ENCODE measurements around the gene POLR2J.
"Not testable (repeated sequence)": the region's sequence is repeated elsewhere in the genome, so short reads cannot be mapped to it uniquely, and the experiment has no call there.

Gene POLR2J

GRCh38 chr7:102494026-102494425, 15.3 kb upstream of the POLR2J start:
- H3K36me3 ChIP-seq (ENCODE audit: insufficient read depth, low read length); H2AFZ ChIP-seq (ENCODE audit: low read length, unreplicated experiment); H3K27me3 ChIP-seq (ENCODE audit: insufficient read depth, low read length); H3K4me3 ChIP-seq (ENCODE audit: low read depth, low read length); H3K27ac ChIP-seq (ENCODE audit: low read depth, low read length); H3K79me2 ChIP-seq (ENCODE audit: control insufficient read depth, insufficient read depth, low read length, unreplicated experiment); H3K4me1 ChIP-seq (ENCODE audit: control insufficient read depth, insufficient read depth, low read length, unreplicated experiment): not testable (repeated sequence)

GRCh38 chr7:102493220-102493935, 14.7 kb upstream of the POLR2J start:
- not testable (repeated sequence) for H3K4me1 ChIP-seq (ENCODE audit: control insufficient read depth, insufficient read depth, low read length, unreplicated experiment); H2AFZ ChIP-seq (ENCODE audit: low read length, unreplicated experiment); H3K4me3 ChIP-seq (ENCODE audit: low read depth, low read length); H3K36me3 ChIP-seq (ENCODE audit: insufficient read depth, low read length); H3K79me2 ChIP-seq (ENCODE audit: control insufficient read depth, insufficient read depth, low read length, unreplicated experiment); H3K27ac ChIP-seq (ENCODE audit: low read depth, low read length); H3K27me3 ChIP-seq (ENCODE audit: insufficient read depth, low read length)

GRCh38 chr7:102490529-102491075, 11.9 kb upstream of the POLR2J start:
- H3K79me2 ChIP-seq (ENCODE audit: control insufficient read depth, insufficient read depth, low read length, unreplicated experiment); H3K27me3 ChIP-seq (ENCODE audit: insufficient read depth, low read length); H3K4me1 ChIP-seq (ENCODE audit: control insufficient read depth, insufficient read depth, low read length, unreplicated experiment); H3K4me3 ChIP-seq (ENCODE audit: low read depth, low read length); H2AFZ ChIP-seq (ENCODE audit: low read length, unreplicated experiment); H3K27ac ChIP-seq (ENCODE audit: low read depth, low read length); H3K36me3 ChIP-seq (ENCODE audit: insufficient read depth, low read length): not testable (repeated sequence)

- H3K4me3 ChIP-seq (ENCODE audit: low read depth, low read length); H2AFZ ChIP-seq (ENCODE audit: low read length, unreplicated experiment); H3K79me2 ChIP-seq (ENCODE audit: control insufficient read depth, insufficient read depth, low read length, unreplicated experiment); H3K27me3 ChIP-seq (ENCODE audit: insufficient read depth, low read length); H3K4me1 ChIP-seq (ENCODE audit: control insufficient read depth, insufficient read depth, low read length, unreplicated experiment); H3K36me3 ChIP-seq (ENCODE audit: insufficient read depth, low read length); H3K27ac ChIP-seq (ENCODE audit: low read depth, low read length): not testable (repeated sequence)
Observed at GRCh38 chr7:102484317-102484716, 5.6 kb upstream of the POLR2J start.

GRCh38 chr7:102481962-102482361, 3.2 kb upstream of the POLR2J start:
- not testable (repeated sequence) for H3K4me3 ChIP-seq (ENCODE audit: low read depth, low read length); H2AFZ ChIP-seq (ENCODE audit: low read length, unreplicated experiment); H3K36me3 ChIP-seq (ENCODE audit: insufficient read depth, low read length); H3K27ac ChIP-seq (ENCODE audit: low read depth, low read length); H3K27me3 ChIP-seq (ENCODE audit: insufficient read depth, low read length); H3K4me1 ChIP-seq (ENCODE audit: control insufficient read depth, insufficient read depth, low read length, unreplicated experiment); H3K79me2 ChIP-seq (ENCODE audit: control insufficient read depth, insufficient read depth, low read length, unreplicated experiment)

- not testable (repeated sequence) for H3K4me3 ChIP-seq (ENCODE audit: low read depth, low read length); H2AFZ ChIP-seq (ENCODE audit: low read length, unreplicated experiment); H3K79me2 ChIP-seq (ENCODE audit: control insufficient read depth, insufficient read depth, low read length, unreplicated experiment); H3K36me3 ChIP-seq (ENCODE audit: insufficient read depth, low read length); H3K27me3 ChIP-seq (ENCODE audit: insufficient read depth, low read length); H3K27ac ChIP-seq (ENCODE audit: low read depth, low read length); H3K4me1 ChIP-seq (ENCODE audit: control insufficient read depth, insufficient read depth, low read length, unreplicated experiment)
Observed at GRCh38 chr7:102479982-102480637, 1.4 kb upstream of the POLR2J start.

GRCh38 chr7:102479209-102479584, 475 bp upstream of the POLR2J start:
- H3K36me3 ChIP-seq (ENCODE audit: insufficient read depth, low read length); H2AFZ ChIP-seq (ENCODE audit: low read length, unreplicated experiment); H3K79me2 ChIP-seq (ENCODE audit: control insufficient read depth, insufficient read depth, low read length, unreplicated experiment); H3K4me3 ChIP-seq (ENCODE audit: low read depth, low read length); H3K27ac ChIP-seq (ENCODE audit: low read depth, low read length); H3K4me1 ChIP-seq (ENCODE audit: control insufficient read depth, insufficient read depth, low read length, unreplicated experiment); H3K27me3 ChIP-seq (ENCODE audit: insufficient read depth, low read length): not testable (repeated sequence)

- not testable (repeated sequence) for H3K4me1 ChIP-seq (ENCODE audit: control insufficient read depth, insufficient read depth, low read length, unreplicated experiment); H3K27me3 ChIP-seq (ENCODE audit: insufficient read depth, low read length); H2AFZ ChIP-seq (ENCODE audit: low read length, unreplicated experiment); H3K4me3 ChIP-seq (ENCODE audit: low read depth, low read length); H3K36me3 ChIP-seq (ENCODE audit: insufficient read depth, low read length); H3K79me2 ChIP-seq (ENCODE audit: control insufficient read depth, insufficient read depth, low read length, unreplicated experiment); H3K27ac ChIP-seq (ENCODE audit: low read depth, low read length)
Observed at GRCh38 chr7:102474736-102475435, 3.8 kb downstream of the POLR2J start.

GRCh38 chr7:102474116-102474515, 4.6 kb downstream of the POLR2J start:
- not testable (repeated sequence) for H3K79me2 ChIP-seq (ENCODE audit: control insufficient read depth, insufficient read depth, low read length, unreplicated experiment); H2AFZ ChIP-seq (ENCODE audit: low read length, unreplicated experiment); H3K27me3 ChIP-seq (ENCODE audit: insufficient read depth, low read length); H3K36me3 ChIP-seq (ENCODE audit: insufficient read depth, low read length); H3K4me1 ChIP-seq (ENCODE audit: control insufficient read depth, insufficient read depth, low read length, unreplicated experiment); H3K27ac ChIP-seq (ENCODE audit: low read depth, low read length); H3K4me3 ChIP-seq (ENCODE audit: low read depth, low read length)

GRCh38 chr7:102473271-102473991, 5.3 kb downstream of the POLR2J start:
- Histone ChIP-seq H3K4me3 (ENCODE audit: low read depth, low read length) (no peak overlapping the region), H2AFZ (ENCODE audit: low read length, unreplicated experiment) (no peak overlapping the region), H3K27ac (ENCODE audit: low read depth, low read length) (no peak overlapping the region), H3K4me1 (ENCODE audit: control insufficient read depth, insufficient read depth, low read length, unreplicated experiment) (no peaks in the 10 kb centered on the region), H3K79me2 (ENCODE audit: control insufficient read depth, insufficient read depth, low read length, unreplicated experiment) (no peaks in the 10 kb centered on the region), H3K36me3 (ENCODE audit: insufficient read depth, low read length) (no peaks in the 10 kb centered on the region), H3K27me3 (ENCODE audit: insufficient read depth, low read length) (no peaks in the 10 kb centered on the region)

Data from ACC112 (cell line).